Thyroid gland (tissue), 4 donors: ENCODE results near the gene RPN2.
A peak's percentile ranks its signal among the peaks of the same experiment; 100 is the strongest.

Experiments
- POLR2A ChIP-seq, 2 donors: fragments of 450-650 bp; IDR thresholded peaks; one replicate each; pipeline ENCODE4 v1.6.1; 2017; ENCODE audit warnings: antibody characterized with exemption in 2 of 2, mild to moderate bottlenecking in 2 of 2, moderate library complexity in 1 of 2
- TF ChIP-seq, protein P1 (sequence below), 6 experiments: fragments of 200-600 bp in 3 of 6; fragments of 450-650 bp in 3 of 6; sonication (generic) in 3 of 6; IDR thresholded peaks; one replicate each; pipeline ENCODE4 v1.5.1; 2016 to 2019; ENCODE audit warnings: antibody characterized with exemption in 6 of 6, mild to moderate bottlenecking in 2 of 6, inconsistent platforms in 1 of 6, moderate library complexity in 1 of 6

DNA sequence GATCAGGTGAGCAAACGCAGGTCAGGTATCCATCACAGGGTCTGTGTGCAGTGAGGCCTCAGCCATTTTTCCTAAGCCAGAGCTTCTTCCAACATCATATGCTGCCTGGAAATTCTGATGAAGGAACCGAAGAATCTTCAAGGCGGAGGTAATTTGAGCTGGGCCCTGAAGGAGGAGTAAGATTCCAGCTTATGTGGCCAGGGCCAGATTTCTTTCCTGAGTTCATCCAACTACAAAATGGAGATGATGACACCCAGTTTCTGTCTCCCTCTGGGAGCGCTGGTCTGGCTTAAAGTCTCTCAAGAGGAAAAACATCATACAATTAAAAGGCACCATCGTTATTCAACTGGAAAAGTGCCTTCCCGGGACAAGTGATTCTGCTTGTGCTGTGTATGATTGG lies 103.4 kb downstream of the RPN2 start:
- TF ChIP-seq, protein P1, sequence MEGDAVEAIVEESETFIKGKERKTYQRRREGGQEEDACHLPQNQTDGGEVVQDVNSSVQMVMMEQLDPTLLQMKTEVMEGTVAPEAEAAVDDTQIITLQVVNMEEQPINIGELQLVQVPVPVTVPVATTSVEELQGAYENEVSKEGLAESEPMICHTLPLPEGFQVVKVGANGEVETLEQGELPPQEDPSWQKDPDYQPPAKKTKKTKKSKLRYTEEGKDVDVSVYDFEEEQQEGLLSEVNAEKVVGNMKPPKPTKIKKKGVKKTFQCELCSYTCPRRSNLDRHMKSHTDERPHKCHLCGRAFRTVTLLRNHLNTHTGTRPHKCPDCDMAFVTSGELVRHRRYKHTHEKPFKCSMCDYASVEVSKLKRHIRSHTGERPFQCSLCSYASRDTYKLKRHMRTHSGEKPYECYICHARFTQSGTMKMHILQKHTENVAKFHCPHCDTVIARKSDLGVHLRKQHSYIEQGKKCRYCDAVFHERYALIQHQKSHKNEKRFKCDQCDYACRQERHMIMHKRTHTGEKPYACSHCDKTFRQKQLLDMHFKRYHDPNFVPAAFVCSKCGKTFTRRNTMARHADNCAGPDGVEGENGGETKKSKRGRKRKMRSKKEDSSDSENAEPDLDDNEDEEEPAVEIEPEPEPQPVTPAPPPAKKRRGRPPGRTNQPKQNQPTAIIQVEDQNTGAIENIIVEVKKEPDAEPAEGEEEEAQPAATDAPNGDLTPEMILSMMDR (IDR thresholded peaks at IDR 0.05): peak in 1 of 6 experiments; percentile 20
- no peak for TF ChIP-seq POLR2A (IDR thresholded peaks at IDR 0.05)
